BLaER1 treated with 17β-estradiol and CSF1 and Interleukin-3, amounts not matched to agents 10 nM and 100 nM (cell line): Measurements from ENCODE around the gene MTMR12.
"Not testable (repeated sequence)": the region's sequence is repeated elsewhere in the genome, so short reads cannot be mapped to it uniquely, and the experiment has no call there.

Experiments used
- H3K27ac ChIP-seq, 11 experiments: shearing (Covaris generic); formaldehyde crosslinking; 2 replicates each; pipeline ENCODE4 v1.8.1; 2022
- H3K27me3 ChIP-seq, 11 experiments: shearing (Covaris generic); formaldehyde crosslinking; 2 replicates each; pipeline ENCODE4 v1.8.1; 2022
- H3K36me3 ChIP-seq, 11 experiments: shearing (Covaris generic); formaldehyde crosslinking; 2 replicates each; pipeline ENCODE4 v1.8.1; 2022
- H3K4me1 ChIP-seq, 10 experiments: shearing (Covaris generic); formaldehyde crosslinking; 2 replicates each; pipeline ENCODE4 v1.8.1; 2022
- H3K4me2 ChIP-seq, 11 experiments: shearing (Covaris generic); formaldehyde crosslinking; 2 replicates each; pipeline ENCODE4 v1.8.1; 2022
- H3K4me3 ChIP-seq, 10 experiments: shearing (Covaris generic); formaldehyde crosslinking; 2 replicates each; pipeline ENCODE4 v1.8.1; 2022
- H3K9ac ChIP-seq, 11 experiments: shearing (Covaris generic); formaldehyde crosslinking; 2 replicates each; pipeline ENCODE4 v1.8.1; 2022
- H3K9me3 ChIP-seq, 11 experiments: shearing (Covaris generic); formaldehyde crosslinking; replicated peaks in 1 of 11; 2 replicates each; pipeline ENCODE4 v1.8.1; 2022
- H4K20me1 ChIP-seq, 11 experiments: shearing (Covaris generic); formaldehyde crosslinking; 2 replicates each; pipeline ENCODE4 v1.8.1; 2022
- Cebpa-rat ChIP-seq, 11 experiments: shearing (Covaris generic); IDR thresholded peaks; 2 replicates each; pipeline ENCODE4 v1.8.1; 2022

MTMR12 gene

DNA sequence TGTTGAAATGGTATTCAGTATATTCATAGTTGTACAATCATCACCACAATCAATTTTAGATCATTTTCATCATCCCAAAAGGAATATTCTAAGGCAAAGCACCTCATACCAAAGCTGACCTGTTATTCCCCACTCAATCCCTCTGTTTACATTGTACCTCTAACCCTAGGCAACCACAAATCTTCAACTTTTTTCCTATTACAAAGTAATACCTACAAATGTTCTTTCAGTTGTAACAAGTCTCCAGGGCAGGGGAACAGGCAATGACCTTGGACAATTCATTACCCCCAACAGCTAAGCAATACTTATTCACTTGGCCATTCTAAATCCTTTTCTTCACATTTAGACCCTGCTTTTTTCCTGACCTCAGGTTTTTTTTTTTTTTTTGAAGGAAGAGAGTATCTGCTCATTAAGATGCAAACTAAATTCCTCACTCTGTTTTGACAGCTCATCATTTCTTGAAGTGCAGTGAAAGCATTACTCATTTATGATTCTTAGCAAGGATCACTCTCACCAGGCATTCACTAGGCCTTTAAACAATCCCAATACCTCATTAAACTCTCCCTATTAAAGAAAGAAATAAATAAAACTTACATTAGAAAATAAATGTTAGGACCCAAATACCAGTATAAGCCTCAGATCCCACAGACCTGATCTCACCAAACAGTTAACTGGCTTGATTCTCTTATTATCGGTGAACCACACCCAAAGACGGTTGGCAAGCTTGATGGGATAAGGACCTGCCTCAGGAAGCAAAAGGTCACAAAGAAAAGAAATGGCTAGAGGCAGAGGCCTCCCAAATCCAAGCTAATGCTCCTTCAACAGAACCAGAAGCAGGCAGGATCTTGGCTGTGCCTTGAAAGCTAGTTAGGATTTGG is 15.3 kb downstream of the MTMR12 start:
- H3K9ac ChIP-seq: peak overlapping the region in 3 of 11 experiments; percentile 13 to 44 (median 31); a peak in 4 of 22 replicates
- peak overlapping the region; percentile 39 to 82 (median 63) for H3K4me2 ChIP-seq
- H3K9me3 ChIP-seq: peaks cover 0 to 21% (median 10%) of the 10 kb centered on the region in 11 experiments; a peak in 11 of 22 replicates
- peaks cover 34 to 69% (median 48%) of the 10 kb centered on the region in 11 experiments; a peak in 19 of 22 replicates for H4K20me1 ChIP-seq
- H3K27me3 ChIP-seq: no peaks in the 10 kb centered on the region
- H3K4me3 ChIP-seq: no peak overlapping the region
- TF ChIP-seq Cebpa-rat (IDR thresholded peaks at IDR 0.05): no peak
- peaks cover 37 to 57% (median 43%) of the 10 kb centered on the region in 11 experiments for H3K36me3 ChIP-seq
- H3K4me1 ChIP-seq: peaks cover 23 to 41% (median 29%) of the 10 kb centered on the region in 10 experiments
- peak overlapping the region in 9 of 11 experiments; percentile 4 to 66 (median 34); a peak in 7 of 22 replicates for H3K27ac ChIP-seq

DNA sequence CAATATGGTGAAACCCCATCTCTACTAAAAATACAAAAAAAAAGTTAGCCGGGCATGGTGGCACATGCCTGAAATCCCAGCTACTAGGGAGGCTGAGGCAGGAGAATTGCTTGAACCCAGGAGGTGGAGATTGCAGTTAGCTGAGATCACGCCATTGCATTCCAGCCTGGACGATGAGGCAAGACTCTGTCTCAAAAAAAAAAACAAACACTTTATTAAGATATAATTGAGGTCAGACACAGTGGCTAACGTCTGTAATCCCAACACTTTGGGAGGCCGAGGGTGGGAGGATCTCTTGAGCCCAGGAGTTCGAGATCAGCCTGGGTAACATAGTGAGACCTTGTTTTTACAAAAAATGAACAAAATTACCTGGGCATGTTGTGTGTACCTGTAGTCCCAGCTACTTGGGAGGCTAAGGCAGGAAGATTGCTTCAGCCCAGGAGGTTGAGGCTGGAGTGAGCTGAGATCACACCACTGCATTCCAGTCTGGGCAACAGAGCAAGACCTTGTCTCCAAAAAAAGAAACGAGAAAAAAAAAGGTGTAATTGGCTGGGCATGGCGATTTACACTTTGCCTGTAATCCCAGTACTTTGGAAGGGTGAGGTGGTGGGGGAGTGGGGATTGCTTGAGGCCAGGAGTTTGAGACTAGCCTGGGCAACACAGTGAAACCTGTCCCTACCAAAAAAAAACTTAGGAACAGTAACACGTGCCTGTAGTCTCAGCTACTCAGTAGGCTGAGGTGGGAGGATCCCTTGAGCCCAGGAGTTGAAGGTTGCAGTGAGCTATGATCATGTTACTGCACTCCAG is 16.6 kb downstream of the MTMR12 start:
- H3K4me2 ChIP-seq, H3K27me3 ChIP-seq, H3K4me3 ChIP-seq, H3K9ac ChIP-seq, H3K27ac ChIP-seq: not testable (repeated sequence)
- H3K9me3 ChIP-seq: peaks cover 0 to 31% (median 17%) of the 10 kb centered on the region in 11 experiments; a peak in 14 of 22 replicates
- peaks cover 29 to 64% (median 36%) of the 10 kb centered on the region in 11 experiments; a peak in 19 of 22 replicates for H4K20me1 ChIP-seq
- H3K36me3 ChIP-seq: peaks cover 47 to 70% (median 55%) of the 10 kb centered on the region in 11 experiments
- H3K4me1 ChIP-seq: peaks cover 23 to 35% (median 29%) of the 10 kb centered on the region in 10 experiments

DNA sequence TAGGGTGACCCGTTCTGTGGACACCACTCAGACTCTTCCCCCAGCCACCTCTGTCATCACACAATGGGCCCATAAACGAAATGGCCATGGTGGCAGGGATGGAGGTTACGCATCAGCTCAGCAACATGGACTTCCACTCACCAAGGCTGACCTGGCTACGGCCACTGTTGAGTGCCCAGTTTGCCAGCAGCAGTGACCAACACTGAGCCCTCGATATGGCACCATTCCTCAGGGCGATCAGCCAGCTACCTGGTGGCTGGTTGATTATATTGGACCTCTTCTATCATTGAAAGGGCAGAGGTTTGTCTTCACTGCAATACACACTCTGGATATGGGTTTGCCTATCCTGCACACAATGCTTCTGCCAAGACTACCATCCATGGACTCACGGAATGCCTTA is 21.1 kb downstream of the MTMR12 start:
- no peak overlapping the region for H3K4me2 ChIP-seq
- H3K27ac ChIP-seq: no peak overlapping the region
- no peaks in the 10 kb centered on the region for H3K27me3 ChIP-seq
- no peaks in the 10 kb centered on the region; a peak in 1 of 20 replicates for H3K4me1 ChIP-seq
- peaks cover 0 to 66% (median 17%) of the 10 kb centered on the region in 11 experiments; a peak in 13 of 22 replicates for H4K20me1 ChIP-seq
- TF ChIP-seq Cebpa-rat (IDR thresholded peaks at IDR 0.05): no peak
- H3K9me3 ChIP-seq: peaks cover 0 to 53% (median 21%) of the 10 kb centered on the region in 11 experiments; a peak in 16 of 22 replicates
- peaks cover 55 to 89% (median 71%) of the 10 kb centered on the region in 11 experiments for H3K36me3 ChIP-seq
- no peak overlapping the region for H3K9ac ChIP-seq
- no peak overlapping the region for H3K4me3 ChIP-seq

DNA sequence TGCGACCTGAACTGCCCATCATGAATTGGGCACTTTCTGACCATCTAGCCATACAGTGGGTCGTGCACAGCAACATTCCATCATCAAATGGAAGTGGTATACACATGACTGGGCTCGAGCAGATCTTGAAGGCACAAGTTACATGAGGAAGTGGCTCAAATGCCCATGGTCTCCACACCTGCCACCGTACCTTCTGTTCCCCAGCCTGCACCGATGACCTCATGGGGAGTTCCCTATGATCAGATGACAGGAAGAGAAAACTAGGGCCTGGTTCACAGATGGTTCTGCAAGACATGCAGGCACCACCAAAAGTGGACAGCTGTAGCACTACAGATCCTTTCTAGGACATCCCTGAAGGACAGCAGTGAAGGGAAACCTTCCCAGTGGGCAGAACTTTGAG is 21.8 kb downstream of the MTMR12 start:
- no peak overlapping the region for H3K27ac ChIP-seq

DNA sequence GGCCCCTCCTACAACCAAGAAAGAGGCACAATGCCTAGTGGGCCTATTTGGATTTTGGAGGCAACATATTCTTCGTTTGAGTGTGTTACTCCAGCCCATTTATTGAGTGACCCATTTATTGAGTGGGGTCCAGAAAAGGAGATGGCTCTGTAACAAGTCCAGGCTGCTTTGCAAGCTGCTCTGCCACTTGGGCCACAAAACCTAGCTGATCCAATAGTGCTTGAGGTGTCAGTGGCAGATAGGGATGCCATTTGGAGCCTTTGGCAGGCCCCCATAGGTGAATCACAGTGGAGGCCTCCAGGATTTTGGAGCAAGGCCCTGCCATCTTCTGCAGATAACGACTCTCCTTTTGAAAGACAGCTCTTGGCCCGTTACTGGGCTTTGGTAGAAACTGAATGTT is 22.2 kb downstream of the MTMR12 start:
- not testable (repeated sequence) for H3K27ac ChIP-seq

More for the DNA sequence above, 21.8 kb downstream of the MTMR12 start:
- Histone ChIP-seq H3K4me2 (no peak overlapping the region), H3K36me3 (peaks cover 51 to 83% (median 69%) of the 10 kb centered on the region in 11 experiments), H3K9ac (no peak overlapping the region), H3K4me1 (no peaks in the 10 kb centered on the region; a peak in 1 of 20 replicates), H4K20me1 (peaks cover 0 to 66% (median 22%) of the 10 kb centered on the region in 11 experiments; a peak in 13 of 22 replicates), H3K9me3 (peaks cover 0 to 52% (median 21%) of the 10 kb centered on the region in 11 experiments; a peak in 16 of 22 replicates), H3K27me3 (no peaks in the 10 kb centered on the region), H3K4me3 (no peak overlapping the region)
- TF ChIP-seq Cebpa-rat (IDR thresholded peaks at IDR 0.05): no peak

DNA sequence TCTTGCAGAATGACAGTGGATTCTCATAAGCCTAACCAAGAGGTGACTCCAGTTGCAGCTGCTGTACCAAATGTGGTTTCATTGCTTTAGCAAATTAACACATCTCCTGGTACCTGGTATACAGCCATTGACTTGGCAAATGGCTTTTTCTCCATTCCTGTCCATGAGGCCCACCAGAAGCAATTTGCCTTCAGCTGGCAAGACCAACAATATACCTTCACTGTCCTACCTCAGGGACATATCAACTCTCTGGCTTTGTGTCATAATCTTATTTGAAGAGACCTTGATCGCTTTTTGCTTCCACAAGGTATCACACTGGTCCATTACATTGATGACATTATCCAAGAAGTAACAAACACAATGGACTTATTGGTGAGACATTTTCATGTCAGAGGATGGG is 22.8 kb downstream of the MTMR12 start:
- not testable (repeated sequence) for H3K4me1 ChIP-seq, H3K27me3 ChIP-seq, H3K4me2 ChIP-seq, H3K4me3 ChIP-seq, H3K27ac ChIP-seq, H3K9ac ChIP-seq
- peaks cover 0 to 50% (median 19%) of the 10 kb centered on the region in 11 experiments; a peak in 16 of 22 replicates for H3K9me3 ChIP-seq
- H3K36me3 ChIP-seq: peaks cover 42 to 82% (median 60%) of the 10 kb centered on the region in 11 experiments
- H4K20me1 ChIP-seq: peaks cover 0 to 70% (median 22%) of the 10 kb centered on the region in 11 experiments; a peak in 13 of 22 replicates

More for the DNA sequence above, 22.2 kb downstream of the MTMR12 start:
- not testable (repeated sequence) for H3K4me2 ChIP-seq, H3K4me3 ChIP-seq, H3K9ac ChIP-seq, H3K27me3 ChIP-seq, H3K4me1 ChIP-seq
- peaks cover 47 to 83% (median 65%) of the 10 kb centered on the region in 11 experiments for H3K36me3 ChIP-seq
- H4K20me1 ChIP-seq: peaks cover 0 to 68% (median 22%) of the 10 kb centered on the region in 11 experiments; a peak in 13 of 22 replicates
- peaks cover 0 to 50% (median 19%) of the 10 kb centered on the region in 11 experiments; a peak in 16 of 22 replicates for H3K9me3 ChIP-seq

DNA sequence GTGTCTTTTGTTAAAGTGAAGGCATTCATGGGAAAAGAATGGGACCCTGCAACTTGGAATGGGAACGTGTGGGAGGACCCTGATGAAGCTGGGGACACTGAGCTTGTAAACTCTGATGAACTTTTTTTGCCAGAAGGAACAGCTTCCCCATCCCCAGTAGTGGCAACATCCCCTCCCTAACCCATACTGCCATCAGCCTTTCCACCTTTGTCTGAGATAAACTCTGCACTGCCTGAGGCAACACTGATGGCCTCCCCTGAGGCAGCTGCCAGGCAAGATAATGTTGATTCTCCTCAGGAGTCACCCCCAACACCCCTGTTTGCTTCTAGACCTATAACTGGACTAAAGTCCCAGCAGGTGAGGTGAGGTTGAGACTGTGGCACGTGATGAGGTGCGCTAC is 24.6 kb downstream of the MTMR12 start:
- H3K4me2 ChIP-seq, H3K27ac ChIP-seq: not testable (repeated sequence)
- peaks cover 3 to 87% (median 24%) of the 10 kb centered on the region in 11 experiments; a peak in 14 of 22 replicates for H4K20me1 ChIP-seq

DNA sequence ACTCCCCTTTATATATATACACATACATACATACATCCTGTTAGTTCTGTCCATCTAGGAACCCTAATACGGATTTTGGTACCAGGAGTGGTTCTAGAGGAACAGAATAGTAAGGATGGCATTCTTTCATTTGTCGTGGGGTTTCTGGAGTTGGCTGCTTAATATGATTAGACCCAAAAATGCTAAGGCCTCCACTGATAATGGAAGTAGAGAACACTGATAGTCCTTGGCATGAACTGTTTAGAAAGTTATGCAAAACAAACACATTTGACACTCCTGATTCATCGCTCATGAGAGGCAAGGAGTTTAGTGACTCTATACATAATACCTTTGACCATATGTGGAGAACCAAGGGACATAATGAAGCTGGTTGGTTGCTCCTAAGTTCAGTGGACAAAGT is 25.2 kb downstream of the MTMR12 start:
- not testable (repeated sequence) for H3K27me3 ChIP-seq, H3K9ac ChIP-seq, H3K4me3 ChIP-seq, H3K4me1 ChIP-seq, H3K4me2 ChIP-seq, H3K27ac ChIP-seq
- Histone ChIP-seq H3K36me3 (peaks cover 17 to 57% (median 39%) of the 10 kb centered on the region in 11 experiments; a peak in 20 of 22 replicates), H4K20me1 (peaks cover 3 to 94% (median 27%) of the 10 kb centered on the region in 11 experiments; a peak in 14 of 22 replicates), H3K9me3 (peaks cover 0 to 36% (median 10%) of the 10 kb centered on the region in 11 experiments; a peak in 12 of 22 replicates)

More for the DNA sequence above, 24.6 kb downstream of the MTMR12 start:
- Histone ChIP-seq H3K9me3 (peaks cover 0 to 40% (median 10%) of the 10 kb centered on the region in 11 experiments; a peak in 15 of 22 replicates), H3K36me3 (peaks cover 23 to 63% (median 45%) of the 10 kb centered on the region in 11 experiments)
- not testable (repeated sequence) for H3K9ac ChIP-seq, H3K27me3 ChIP-seq, H3K4me3 ChIP-seq, H3K4me1 ChIP-seq
